ENCODE results near the gene CAMKMT. TPM values are rescaled to one million over a fixed set of nuclear protein-coding genes. Genes with fewer than 3 reads are reported as not detected.
A peak's percentile ranks its signal among the peaks of the same experiment; 100 is the strongest.

The CAMKMT gene
- total and polyA plus RNA-seq, 9 of the 15 experiments (the other 6 are each of a cell fraction or from before 2014, with no cell fraction given) = 1.6 to 15.3 (median 7.4) TPM

- TF ChIP-seq, protein P1, sequence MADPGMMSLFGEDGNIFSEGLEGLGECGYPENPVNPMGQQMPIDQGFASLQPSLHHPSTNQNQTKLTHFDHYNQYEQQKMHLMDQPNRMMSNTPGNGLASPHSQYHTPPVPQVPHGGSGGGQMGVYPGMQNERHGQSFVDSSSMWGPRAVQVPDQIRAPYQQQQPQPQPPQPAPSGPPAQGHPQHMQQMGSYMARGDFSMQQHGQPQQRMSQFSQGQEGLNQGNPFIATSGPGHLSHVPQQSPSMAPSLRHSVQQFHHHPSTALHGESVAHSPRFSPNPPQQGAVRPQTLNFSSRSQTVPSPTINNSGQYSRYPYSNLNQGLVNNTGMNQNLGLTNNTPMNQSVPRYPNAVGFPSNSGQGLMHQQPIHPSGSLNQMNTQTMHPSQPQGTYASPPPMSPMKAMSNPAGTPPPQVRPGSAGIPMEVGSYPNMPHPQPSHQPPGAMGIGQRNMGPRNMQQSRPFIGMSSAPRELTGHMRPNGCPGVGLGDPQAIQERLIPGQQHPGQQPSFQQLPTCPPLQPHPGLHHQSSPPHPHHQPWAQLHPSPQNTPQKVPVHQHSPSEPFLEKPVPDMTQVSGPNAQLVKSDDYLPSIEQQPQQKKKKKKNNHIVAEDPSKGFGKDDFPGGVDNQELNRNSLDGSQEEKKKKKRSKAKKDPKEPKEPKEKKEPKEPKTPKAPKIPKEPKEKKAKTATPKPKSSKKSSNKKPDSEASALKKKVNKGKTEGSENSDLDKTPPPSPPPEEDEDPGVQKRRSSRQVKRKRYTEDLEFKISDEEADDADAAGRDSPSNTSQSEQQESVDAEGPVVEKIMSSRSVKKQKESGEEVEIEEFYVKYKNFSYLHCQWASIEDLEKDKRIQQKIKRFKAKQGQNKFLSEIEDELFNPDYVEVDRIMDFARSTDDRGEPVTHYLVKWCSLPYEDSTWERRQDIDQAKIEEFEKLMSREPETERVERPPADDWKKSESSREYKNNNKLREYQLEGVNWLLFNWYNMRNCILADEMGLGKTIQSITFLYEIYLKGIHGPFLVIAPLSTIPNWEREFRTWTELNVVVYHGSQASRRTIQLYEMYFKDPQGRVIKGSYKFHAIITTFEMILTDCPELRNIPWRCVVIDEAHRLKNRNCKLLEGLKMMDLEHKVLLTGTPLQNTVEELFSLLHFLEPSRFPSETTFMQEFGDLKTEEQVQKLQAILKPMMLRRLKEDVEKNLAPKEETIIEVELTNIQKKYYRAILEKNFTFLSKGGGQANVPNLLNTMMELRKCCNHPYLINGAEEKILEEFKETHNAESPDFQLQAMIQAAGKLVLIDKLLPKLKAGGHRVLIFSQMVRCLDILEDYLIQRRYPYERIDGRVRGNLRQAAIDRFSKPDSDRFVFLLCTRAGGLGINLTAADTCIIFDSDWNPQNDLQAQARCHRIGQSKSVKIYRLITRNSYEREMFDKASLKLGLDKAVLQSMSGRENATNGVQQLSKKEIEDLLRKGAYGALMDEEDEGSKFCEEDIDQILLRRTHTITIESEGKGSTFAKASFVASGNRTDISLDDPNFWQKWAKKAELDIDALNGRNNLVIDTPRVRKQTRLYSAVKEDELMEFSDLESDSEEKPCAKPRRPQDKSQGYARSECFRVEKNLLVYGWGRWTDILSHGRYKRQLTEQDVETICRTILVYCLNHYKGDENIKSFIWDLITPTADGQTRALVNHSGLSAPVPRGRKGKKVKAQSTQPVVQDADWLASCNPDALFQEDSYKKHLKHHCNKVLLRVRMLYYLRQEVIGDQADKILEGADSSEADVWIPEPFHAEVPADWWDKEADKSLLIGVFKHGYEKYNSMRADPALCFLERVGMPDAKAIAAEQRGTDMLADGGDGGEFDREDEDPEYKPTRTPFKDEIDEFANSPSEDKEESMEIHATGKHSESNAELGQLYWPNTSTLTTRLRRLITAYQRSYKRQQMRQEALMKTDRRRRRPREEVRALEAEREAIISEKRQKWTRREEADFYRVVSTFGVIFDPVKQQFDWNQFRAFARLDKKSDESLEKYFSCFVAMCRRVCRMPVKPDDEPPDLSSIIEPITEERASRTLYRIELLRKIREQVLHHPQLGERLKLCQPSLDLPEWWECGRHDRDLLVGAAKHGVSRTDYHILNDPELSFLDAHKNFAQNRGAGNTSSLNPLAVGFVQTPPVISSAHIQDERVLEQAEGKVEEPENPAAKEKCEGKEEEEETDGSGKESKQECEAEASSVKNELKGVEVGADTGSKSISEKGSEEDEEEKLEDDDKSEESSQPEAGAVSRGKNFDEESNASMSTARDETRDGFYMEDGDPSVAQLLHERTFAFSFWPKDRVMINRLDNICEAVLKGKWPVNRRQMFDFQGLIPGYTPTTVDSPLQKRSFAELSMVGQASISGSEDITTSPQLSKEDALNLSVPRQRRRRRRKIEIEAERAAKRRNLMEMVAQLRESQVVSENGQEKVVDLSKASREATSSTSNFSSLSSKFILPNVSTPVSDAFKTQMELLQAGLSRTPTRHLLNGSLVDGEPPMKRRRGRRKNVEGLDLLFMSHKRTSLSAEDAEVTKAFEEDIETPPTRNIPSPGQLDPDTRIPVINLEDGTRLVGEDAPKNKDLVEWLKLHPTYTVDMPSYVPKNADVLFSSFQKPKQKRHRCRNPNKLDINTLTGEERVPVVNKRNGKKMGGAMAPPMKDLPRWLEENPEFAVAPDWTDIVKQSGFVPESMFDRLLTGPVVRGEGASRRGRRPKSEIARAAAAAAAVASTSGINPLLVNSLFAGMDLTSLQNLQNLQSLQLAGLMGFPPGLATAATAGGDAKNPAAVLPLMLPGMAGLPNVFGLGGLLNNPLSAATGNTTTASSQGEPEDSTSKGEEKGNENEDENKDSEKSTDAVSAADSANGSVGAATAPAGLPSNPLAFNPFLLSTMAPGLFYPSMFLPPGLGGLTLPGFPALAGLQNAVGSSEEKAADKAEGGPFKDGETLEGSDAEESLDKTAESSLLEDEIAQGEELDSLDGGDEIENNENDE (IDR thresholded peaks at IDR 0.05; ENCODE audit: low read depth, low read length) = no peak
- TF ChIP-seq REST (IDR thresholded peaks at IDR 0.05; ENCODE audit: borderline replicate concordance) (peak; percentile 13; the same call in 1 of the 2 replicates), REST (CRISPR knock-in tag; IDR thresholded peaks at IDR 0.05; ENCODE audit: low read depth) (no peak)
- TF ChIP-seq, protein P2, sequence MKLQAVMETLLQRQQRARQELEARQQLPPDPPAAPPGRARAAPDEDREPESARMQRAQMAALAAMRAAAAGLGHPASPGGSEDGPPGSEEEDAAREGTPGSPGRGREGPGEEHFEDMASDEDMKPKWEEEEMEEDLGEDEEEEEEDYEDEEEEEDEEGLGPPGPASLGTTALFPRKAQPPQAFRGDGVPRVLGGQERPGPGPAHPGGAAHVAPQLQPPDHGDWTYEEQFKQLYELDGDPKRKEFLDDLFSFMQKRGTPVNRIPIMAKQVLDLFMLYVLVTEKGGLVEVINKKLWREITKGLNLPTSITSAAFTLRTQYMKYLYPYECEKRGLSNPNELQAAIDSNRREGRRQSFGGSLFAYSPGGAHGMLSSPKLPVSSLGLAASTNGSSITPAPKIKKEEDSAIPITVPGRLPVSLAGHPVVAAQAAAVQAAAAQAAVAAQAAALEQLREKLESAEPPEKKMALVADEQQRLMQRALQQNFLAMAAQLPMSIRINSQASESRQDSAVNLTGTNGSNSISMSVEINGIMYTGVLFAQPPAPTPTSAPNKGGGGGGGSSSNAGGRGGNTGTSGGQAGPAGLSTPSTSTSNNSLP (IDR thresholded peaks at IDR 0.05; ENCODE audit: borderline replicate concordance, low read depth, low read length) = peak; percentile 89; the same call in 1 of the 2 replicates
These were observed 30.7 kb downstream of the CAMKMT start (continued) for GRCh38 chr2:44392338-44392943.
